GM21447 (cell line): Measurements from ENCODE around the gene NCKAP5.

Source experiments
- ATAC-seq: cut with Tn5 transposase; IDR thresholded peaks from one replicate; pipeline ENCODE4 v1.9.1; 2021; ENCODE audit not compliant: unreplicated experiment

The NCKAP5 gene

DNA sequence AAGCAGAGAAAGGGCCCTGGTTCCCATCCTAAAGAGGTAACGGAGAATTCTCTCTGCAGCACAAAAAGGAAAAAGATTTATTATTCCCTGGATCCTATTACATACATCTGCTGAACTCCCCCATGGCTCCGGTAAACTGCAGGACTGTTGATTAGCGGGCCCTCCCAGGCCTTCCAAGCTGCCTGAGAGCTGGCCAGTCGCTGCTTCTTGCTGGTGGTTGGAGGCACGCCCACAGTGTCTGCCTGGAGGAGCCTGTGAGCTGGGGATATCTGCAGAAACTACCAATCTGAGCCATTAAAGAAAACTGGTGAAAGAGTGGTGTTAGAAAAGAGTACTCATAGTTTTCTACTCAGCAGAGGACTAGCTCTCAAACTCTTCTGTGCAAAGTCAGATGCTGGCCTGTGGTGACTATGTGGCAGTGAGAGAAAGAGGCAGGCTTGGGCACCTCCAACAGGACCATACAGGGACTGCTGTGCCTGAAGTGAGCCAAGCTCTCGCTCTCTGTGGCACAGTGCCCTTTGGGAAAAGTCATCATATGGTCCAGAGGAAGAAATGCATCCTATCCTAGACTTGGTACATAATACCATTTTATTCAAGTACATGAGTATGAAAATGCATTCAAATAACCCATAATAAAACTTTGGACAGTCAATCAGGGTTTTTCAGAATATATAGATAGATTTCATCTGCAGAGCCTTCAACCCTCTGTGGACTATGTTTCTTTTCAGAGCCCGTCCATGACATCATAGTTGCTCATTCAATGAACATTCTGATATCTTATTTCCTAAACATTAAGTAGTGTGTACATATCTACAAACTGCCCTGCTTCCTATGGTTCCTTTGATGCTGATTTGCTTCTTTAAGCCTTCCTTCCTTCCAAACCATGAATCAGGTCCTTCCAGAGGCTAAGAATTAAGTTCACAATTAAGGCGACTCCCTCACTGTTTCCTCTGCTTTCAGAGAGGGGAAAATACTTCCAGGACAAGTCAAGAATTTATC lies 656.2 kb downstream of the NCKAP5 start:
- no peak for ATAC-seq

DNA sequence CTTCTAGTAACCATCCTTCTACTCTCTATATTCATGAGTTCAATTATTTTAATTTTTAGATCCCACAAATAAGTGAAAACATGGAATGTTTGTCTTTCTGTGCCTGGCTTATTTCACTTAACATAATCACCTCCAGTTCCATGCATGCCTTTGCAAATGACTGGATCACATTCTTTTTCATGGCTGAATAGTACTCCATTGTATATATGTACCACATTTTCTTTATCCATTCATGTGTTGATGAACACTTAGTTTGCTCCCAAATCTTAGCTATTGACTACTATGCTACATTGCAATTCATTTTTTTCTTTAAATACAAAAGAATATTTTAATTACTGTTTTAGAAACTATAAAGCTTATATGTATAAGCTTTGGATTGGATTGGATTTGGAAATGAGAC lies 657.8 kb downstream of the NCKAP5 start:
- ATAC-seq, result no peak

DNA sequence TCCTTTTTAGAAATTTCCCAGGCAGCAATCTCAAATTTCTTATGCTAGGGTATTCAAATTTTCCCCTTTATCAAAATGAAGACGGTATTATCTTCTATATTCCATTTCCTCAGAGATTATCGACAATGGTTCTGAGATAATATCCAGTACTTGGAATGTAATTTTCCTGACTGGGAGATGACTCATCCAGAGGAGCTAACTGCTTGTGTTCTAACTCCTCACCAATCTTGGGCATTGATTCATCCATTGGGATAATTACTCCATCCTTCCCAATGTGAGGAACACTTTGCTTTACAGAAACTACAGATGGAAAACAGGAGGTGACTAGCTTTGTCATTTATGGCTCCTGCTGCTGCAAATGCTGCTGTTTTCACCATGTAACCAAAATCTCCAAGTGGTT lies 658.8 kb downstream of the NCKAP5 start:
- no peak for ATAC-seq

DNA sequence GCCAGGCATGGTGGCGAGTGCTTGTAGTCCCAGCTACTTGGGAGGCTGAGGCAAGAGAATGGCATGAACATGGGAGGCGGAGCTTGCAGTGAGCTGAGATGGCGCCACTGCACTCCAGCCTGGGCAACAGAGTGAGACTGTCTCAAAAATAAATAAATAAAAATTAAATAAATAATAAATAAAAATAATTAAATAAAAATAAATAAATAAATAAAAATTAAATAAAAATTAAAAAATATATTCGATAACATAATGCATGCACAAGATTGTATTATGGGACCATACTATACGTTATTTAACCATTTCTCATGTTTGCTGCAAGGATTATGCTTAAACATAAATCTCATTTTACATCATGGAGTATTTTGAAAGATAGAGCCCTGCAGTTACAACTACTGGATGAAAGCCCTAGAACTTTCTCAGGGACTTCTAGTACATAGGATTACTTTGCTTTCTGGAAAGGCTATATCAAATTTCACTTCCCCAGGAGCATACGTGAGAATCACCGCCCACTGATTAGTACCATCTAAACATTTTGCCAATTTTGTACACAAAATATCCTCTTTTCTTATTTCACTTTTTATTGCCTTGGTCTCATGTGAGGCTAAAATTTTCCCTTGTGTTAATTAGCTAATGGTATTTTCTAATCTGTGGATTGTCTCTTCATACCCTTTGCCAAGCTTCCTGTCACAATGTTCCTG lies 664.0 kb downstream of the NCKAP5 start:
- ATAC-seq, result no peak

DNA sequence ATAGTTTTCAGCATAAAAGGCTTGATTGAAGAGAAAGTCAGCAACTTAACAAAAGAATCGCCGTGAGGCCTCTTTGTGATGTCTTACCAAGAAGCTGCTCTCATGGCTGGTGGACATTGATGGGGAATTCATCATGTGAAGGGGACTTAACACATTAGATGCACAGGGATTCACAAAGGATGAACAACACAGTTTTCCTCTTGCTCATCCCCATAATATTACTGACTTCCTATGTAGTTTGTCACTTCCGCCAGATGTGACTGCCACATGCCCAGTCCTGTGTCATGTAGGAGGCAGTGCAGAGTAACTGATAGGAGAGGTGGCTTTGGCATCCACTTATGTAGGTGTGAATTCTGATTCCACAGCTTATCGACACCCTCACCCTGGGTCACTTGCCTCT lies 665.6 kb downstream of the NCKAP5 start:
- no peak for ATAC-seq

DNA sequence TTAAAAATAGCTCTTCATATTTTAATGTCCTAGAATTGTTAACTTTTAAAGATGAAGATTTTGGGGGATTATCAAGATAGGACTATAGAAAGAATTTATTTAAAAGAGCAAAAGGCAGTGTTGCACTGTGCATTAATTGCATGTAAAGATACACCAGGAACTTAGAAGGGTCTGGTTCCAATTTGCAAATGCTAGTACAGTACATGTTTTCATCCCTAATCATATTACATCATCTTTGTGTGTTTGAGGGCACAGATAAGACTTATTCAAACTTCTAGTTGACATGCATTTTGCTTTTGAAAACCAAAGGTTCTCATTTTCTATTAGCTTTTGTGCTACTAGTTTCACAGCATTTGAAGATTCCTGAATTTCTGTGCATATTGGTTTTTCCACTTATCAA lies 666.6 kb downstream of the NCKAP5 start:
- ATAC-seq, result no peak

DNA sequence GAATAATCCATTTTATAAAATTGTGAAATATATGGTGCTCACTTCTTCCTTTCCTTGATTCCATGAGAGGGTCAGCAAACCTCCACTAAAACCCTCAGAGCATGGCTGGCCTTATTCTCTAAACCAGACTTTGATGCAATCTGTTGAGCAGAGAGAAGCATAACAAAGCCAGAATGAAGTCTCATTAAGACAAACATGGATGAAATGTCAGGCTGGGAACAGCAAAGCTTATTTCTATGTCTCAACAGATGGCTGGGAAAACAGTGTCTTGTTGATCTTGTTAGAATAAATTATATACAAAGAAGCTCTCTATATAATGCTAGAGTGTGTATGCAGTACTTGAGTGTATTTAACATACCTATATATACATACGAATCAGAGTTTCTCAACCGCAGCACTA lies 671.2 kb downstream of the NCKAP5 start:
- no peak for ATAC-seq

DNA sequence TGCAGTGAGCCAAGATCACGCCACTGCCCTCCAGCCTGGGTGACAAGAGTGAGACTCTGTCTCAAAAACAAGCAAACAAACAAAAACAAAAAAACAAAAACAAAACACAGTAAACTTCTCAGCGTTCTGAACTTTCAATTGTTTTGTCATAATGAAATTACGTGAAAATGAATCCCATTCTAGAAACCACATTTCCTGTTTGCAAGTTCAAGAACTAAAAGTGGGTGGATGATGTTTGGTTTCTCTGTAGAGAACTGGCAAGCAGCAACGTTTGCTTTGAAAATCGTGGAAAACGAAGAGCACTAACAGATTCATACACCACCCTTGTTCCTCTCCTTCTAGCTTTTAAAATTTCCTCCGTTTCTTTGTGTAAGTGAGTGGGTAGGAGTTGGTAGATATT lies 672.2 kb downstream of the NCKAP5 start:
- ATAC-seq, result no peak

DNA sequence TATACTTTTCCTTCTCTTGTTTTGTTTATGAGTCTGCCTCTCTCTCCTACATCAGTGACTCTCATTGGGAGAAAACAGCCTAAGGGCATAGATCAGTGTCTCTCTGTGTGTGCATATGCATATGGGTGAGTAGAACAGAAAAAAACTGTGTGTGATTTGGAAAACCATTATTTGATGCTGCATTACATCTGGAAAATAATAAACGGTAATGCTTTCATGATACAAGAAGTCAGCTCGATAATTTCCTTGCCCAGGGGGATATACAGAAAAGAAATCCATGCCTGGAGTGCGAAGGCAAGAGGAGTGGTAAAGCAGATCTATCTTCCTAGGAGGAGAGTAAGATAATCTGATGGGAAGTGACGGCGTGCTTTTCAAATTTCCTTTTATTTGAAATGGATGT lies 676.8 kb downstream of the NCKAP5 start:
- no peak for ATAC-seq

DNA sequence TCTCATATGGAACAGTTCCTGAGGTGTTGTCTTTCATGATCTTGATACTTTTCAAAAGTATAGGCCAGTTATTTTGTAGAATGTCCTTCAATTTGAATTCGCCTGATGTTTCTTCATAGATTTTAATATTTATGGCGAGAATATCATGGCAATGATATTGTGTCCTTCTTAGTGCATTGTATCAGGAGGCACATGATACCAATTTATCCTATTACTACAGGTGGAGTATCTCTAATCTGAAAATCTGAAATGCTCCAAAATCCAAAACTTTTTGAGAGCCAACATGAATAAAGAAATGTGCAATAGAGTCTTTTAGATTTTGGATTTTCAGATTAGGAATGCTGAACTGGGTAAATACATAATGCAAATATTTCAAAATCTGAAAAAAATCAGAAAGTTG lies 681.7 kb downstream of the NCKAP5 start:
- no peak for ATAC-seq

DNA sequence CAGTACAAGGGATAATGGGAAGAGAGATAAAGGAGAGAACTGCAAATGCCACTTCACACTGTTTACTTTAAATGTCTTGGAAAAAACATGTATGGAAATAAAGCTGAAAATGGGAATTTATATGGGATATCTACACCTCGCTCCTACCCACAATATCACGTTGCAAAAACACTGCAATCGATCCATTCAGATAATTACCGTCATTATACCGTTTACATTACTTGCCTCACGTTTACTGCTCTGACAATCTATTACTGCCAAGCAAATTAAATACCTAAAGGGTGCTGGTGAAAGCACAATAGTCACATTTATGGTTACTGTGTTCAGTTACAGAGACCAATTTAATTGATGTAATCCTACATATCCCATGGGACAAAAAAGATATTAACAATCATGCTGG lies 683.6 kb downstream of the NCKAP5 start:
- ATAC-seq, result no peak

DNA sequence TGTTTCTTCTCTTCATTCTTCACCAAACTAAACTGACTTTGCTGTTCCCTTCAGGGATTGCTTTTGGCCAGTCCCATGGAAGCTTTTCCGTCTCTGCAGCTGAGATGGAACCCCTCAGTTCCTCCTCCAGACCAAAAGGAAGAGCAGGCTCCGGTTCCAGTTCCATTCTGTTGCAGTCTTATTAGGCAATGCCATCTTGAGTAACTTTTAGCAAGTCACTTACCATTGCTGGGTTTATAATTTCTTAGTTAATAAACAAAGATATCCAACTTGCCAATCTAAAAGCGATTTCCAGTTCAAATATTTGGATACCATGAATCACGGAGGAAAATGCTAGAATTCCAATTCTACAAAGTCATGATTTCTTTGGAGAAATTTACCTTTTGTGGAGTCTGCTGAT lies 684.0 kb downstream of the NCKAP5 start:
- ATAC-seq, result no peak

DNA sequence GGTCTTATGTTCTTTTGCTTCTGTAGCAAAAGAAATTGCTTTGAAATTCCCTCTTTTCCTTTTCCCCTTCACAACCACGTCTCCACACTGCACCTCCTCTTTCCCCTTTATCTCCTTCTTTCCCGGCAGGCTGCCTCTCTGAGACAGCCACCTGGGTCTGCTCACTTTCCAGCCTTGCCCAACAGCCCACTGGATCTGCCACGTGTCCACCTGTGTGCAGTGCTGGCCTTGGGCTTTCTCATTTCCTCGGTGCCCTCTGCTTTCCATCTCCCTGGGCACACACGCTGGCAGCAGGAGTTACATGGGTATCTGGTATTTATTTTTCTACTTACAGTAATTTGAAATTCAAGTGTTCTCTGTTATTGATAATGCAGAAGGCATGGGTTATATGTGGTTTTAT lies 684.8 kb downstream of the NCKAP5 start:
- no peak for ATAC-seq

DNA sequence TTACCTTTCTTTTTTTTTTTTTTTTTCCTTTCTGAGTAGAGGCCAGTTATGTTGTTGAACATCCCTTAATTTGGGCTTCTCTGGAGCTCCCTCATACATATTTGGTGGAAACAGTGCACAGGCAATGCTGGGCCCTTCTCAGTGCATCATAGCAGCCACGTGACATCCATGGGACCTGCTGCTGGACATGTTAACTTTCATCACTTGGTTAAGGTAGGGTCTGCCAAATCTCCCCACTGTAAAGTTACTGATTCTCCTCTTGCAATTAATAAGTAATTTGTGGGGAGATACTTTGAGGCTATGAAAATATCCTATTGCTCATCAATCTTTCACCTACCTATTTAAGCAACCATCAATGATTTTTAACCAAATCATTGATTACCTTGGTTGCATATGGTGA lies 686.7 kb downstream of the NCKAP5 start:
- ATAC-seq, result no peak

DNA sequence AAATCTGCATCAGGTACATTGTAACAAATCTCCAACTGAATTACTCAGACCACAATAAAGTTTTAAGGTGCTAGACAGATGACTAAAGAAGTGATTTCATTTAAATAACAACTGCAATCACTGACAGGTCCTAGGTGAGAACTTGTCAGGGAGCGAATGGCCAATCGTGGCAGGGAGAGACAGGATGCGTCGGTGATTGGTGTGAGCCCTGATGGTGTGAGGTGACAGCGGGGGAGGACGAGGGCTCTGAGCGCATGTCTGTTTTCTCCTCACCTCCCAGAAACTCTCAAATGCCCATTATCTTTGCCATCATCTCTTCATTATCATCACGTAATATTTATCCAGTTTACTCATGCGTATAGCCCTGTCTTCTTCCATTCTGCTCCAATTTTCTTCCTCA lies 690.3 kb downstream of the NCKAP5 start:
- no peak for ATAC-seq

DNA sequence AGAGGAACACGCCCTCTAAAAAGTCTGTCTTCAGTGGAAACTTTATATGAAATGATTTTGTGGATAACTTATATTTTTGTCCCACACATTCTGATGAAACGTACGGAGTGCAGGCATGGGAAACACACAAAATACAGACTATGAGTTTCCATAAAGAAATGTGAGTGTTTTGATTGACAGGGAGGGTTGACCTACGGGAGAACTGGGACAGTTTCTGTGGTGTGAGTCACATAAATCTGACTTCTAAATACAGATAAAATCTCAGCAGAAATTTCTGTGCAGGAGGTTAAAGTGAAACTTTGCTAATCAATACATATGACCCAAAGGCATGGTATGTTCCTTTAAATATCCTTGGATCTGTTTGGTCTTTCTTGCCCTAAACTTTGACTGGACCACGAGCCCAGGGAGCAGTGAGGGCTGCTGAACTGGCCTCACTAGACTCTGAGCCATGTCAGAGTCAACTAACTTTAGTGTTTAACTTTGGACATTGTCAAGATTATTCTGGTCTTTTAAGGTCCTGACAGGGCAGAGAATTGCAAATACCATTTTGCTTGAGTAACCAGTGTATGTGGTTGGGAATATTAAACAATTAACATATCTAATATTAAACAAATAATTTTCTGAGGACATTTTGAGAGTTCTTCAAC lies 691.4 kb downstream of the NCKAP5 start:
- no peak for ATAC-seq

DNA sequence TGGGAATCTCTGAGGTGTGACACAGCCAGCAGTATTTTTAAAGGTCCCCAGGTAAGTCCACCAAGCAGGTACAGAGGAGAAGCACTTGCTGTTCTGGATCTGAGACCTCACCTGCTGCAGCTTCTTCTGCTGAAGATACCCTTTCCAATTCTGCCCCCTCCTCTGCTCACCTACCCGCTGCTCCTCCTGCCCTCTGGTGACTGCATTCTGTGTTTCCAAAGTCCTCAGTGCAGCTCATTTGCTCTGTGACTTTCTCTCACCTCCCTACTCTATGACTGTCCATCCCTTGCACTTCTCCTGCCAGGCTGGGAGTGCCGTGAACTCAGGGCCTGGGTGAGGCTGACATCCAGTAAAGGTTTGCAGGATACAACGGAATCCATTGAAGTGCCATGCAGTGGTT lies 693.1 kb downstream of the NCKAP5 start:
- ATAC-seq, result no peak

DNA sequence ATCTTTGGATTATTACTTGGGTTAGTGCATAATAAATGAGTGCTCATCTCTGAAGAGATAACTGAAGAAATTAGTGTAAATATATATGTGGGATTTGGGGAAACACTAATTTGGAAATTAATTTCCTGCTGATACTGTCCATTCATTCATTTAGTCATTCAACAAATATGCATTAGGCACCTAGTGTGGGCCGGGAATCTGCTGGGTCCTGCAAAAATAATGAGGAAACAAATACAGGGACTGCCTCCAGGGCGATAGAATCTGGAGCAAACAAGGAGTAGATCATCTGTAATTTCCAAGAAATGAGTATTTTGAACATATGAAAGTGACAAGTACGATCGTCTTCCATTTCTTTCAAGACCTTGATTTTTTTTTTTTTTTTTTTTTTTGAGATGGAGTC lies 694.5 kb downstream of the NCKAP5 start:
- no peak for ATAC-seq

DNA sequence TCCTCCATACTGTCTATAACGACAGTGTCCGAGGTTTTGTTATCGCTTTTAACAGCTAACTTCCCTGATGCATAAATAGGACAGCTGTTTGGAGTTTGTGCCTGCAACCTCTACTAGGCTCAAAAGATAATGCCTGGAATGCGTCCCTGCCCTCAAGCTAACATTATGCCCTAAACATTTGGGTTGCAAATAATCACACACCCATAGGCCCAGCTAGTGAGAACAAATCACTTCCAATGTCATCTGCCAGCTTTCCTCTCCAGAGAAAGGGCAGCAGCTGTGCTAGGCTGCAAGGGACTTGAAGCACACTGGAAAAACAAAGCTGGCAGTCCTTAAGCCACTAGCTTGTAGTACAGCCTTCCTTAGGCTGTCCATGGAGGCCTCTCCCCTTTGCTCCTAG lies 696.4 kb downstream of the NCKAP5 start:
- ATAC-seq, result no peak

DNA sequence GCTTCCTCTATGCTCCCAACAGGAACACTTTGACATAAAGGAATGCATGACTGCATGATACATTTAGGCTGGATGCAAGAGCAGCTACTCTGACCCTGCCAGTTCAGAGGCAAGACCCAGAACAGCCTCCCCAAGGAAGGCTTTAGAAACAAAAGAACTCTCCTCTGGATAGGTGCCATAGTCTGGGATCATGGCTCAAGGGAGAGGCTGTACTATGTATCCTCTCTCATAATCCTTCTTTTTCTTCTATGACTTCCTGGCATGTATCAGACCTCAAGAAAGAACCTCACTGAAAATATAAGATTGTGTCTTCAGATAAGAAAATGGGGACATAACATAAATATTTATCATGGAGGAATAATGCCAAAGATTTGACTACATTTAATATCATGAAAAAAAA lies 704.3 kb downstream of the NCKAP5 start:
- ATAC-seq, result no peak

DNA sequence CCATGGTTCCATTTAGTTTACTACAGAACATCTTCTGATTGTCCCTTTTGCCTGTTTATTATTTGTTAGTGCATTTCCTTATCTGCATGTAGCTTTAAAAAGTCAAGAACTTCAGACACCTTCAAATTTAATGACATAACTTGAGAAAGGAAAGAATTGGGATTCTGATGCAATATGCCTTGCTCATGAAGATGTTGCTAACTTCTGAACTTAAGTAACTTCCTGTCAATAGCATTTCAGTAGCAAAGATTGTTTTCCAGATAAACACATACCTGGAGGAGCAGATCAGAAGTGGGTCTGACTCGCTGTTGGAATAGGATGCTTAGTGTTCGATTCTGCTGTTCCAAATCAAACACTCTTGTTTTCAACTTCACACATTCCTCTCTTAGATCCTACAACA lies 708.0 kb downstream of the NCKAP5 start:
- ATAC-seq, result no peak

DNA sequence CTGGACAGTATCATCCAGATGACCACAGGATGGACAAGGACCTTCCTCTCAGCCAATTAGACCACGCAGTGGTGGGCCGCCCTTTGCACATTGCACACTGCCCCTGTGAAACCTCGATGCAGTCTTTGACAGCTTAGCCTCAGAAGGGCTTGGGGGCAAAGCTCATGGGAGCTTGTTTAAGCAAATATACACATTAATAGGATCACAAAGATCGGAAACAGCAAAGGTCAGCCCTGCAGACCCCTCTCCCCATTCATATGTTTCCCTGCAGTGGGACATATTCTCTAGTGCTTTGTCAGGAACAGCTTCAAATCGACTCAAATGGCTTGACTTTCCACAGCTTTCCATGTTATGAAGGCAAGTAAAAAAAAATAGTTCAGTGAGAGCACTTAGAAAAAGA lies 708.7 kb downstream of the NCKAP5 start:
- ATAC-seq, result no peak
